ENCODE data around the gene MEGF9. TPM values are rescaled to one million over a fixed set of nuclear protein-coding genes. Genes with fewer than 3 reads are reported as not detected.

MEGF9 gene
- total RNA-seq, 1 donor from 2014 or later, result 17.7 TPM

- no peaks in the 10 kb centered on the region for H3K27me3 Mint-ChIP-seq (ENCODE audit: low read depth, unreplicated experiment)
- no peak for FAIRE-seq
Observed at GRCh38 chr9:120637919-120638318, 76.4 kb downstream of the MEGF9 start.

GRCh38 chr9:120636194-120636957, 77.9 kb downstream of the MEGF9 start:
- H3K9ac ChIP-seq (ENCODE audit: low read length), result no peak overlapping the region
- Mint-ChIP-seq H3K4me3 (ENCODE audit: unreplicated experiment) (no peak overlapping the region), H3K9me3 (ENCODE audit: unreplicated experiment) (peaks cover 17% of the 10 kb centered on the region), H3K27ac (ENCODE audit: unreplicated experiment) (no peak overlapping the region), H3K36me3 (ENCODE audit: low read depth, unreplicated experiment) (peaks cover 16% of the 10 kb centered on the region), H3K27me3 (ENCODE audit: low read depth, unreplicated experiment) (no peaks in the 10 kb centered on the region), H3K4me1 (ENCODE audit: low read depth, unreplicated experiment) (no peaks in the 10 kb centered on the region)
- H2AFZ ChIP-seq (ENCODE audit: low read depth, low read length), result no peak overlapping the region
- H3K27ac ChIP-seq (ENCODE audit: low read depth, low read length), result no peak overlapping the region
- no peak overlapping the region for H3K4me2 ChIP-seq (ENCODE audit: low read length)
- no peaks in the 10 kb centered on the region for H3K36me3 ChIP-seq (ENCODE audit: insufficient read depth, low read length)
- H3K79me2 ChIP-seq (ENCODE audit: insufficient read depth, low read length), result no peaks in the 10 kb centered on the region
- no peaks in the 10 kb centered on the region for H3K9me3 ChIP-seq (ENCODE audit: insufficient read depth, low read depth, low read length)
- no peaks in the 10 kb centered on the region for H3K4me1 ChIP-seq (ENCODE audit: insufficient read depth, low read length)
- no peak overlapping the region for H3K4me3 ChIP-seq (ENCODE audit: insufficient read depth, low read depth, low read length)
- FAIRE-seq (no peak), DNase-seq (ENCODE audit: low read depth) (no peak)
- TF ChIP-seq CTCF (IDR thresholded peaks at IDR 0.05; ENCODE audit: insufficient read depth, low read depth, low read length) (no peak), EZH2 (IDR thresholded peaks at IDR 0.05; ENCODE audit: insufficient read depth, low read length) (no peak)
- no peaks in the 10 kb centered on the region for H3K27me3 ChIP-seq (ENCODE audit: insufficient read depth, low read length)
- H4K20me1 ChIP-seq (ENCODE audit: insufficient read depth, low read length), result no peaks in the 10 kb centered on the region

More at GRCh38 chr9:120637919-120638318, 76.4 kb downstream of the MEGF9 start:
- TF ChIP-seq EZH2 (IDR thresholded peaks at IDR 0.05; ENCODE audit: insufficient read depth, low read length) (no peak), CTCF (IDR thresholded peaks at IDR 0.05; ENCODE audit: insufficient read depth, low read depth, low read length) (no peak)
- H3K27ac ChIP-seq (ENCODE audit: low read depth, low read length), result no peak overlapping the region
- H3K4me1 Mint-ChIP-seq (ENCODE audit: low read depth, unreplicated experiment), result peaks cover 5% of the 10 kb centered on the region
- peaks cover 8% of the 10 kb centered on the region for H3K36me3 Mint-ChIP-seq (ENCODE audit: low read depth, unreplicated experiment)
- H3K9me3 Mint-ChIP-seq (ENCODE audit: unreplicated experiment), result peaks cover 14% of the 10 kb centered on the region
- no peak overlapping the region for H2AFZ ChIP-seq (ENCODE audit: low read depth, low read length)
- no peak overlapping the region for H3K4me3 ChIP-seq (ENCODE audit: insufficient read depth, low read depth, low read length)
- H4K20me1 ChIP-seq (ENCODE audit: insufficient read depth, low read length), result no peaks in the 10 kb centered on the region
- H3K4me3 Mint-ChIP-seq (ENCODE audit: unreplicated experiment), result no peak overlapping the region
- H3K9ac ChIP-seq (ENCODE audit: low read length), result no peak overlapping the region
- H3K79me2 ChIP-seq (ENCODE audit: insufficient read depth, low read length), result no peaks in the 10 kb centered on the region
- H3K4me1 ChIP-seq (ENCODE audit: insufficient read depth, low read length), result no peaks in the 10 kb centered on the region
- H3K9me3 ChIP-seq (ENCODE audit: insufficient read depth, low read depth, low read length), result no peaks in the 10 kb centered on the region
- no peaks in the 10 kb centered on the region for H3K27me3 ChIP-seq (ENCODE audit: insufficient read depth, low read length)
- no peak overlapping the region for H3K27ac Mint-ChIP-seq (ENCODE audit: unreplicated experiment)
- no peaks in the 10 kb centered on the region for H3K36me3 ChIP-seq (ENCODE audit: insufficient read depth, low read length)
- DNase-seq (ENCODE audit: low read depth), result no peak
- no peak overlapping the region for H3K4me2 ChIP-seq (ENCODE audit: low read length)

- Histone ChIP-seq H3K27me3 (ENCODE audit: insufficient read depth, low read length) (no peaks in the 10 kb centered on the region), H3K79me2 (ENCODE audit: insufficient read depth, low read length) (no peaks in the 10 kb centered on the region), H3K36me3 (ENCODE audit: insufficient read depth, low read length) (no peaks in the 10 kb centered on the region), H4K20me1 (ENCODE audit: insufficient read depth, low read length) (no peaks in the 10 kb centered on the region), H2AFZ (ENCODE audit: low read depth, low read length) (no peak overlapping the region), H3K4me2 (ENCODE audit: low read length) (no peak overlapping the region), H3K4me3 (ENCODE audit: insufficient read depth, low read depth, low read length) (no peak overlapping the region), H3K27ac (ENCODE audit: low read depth, low read length) (no peak overlapping the region), H3K9ac (ENCODE audit: low read length) (no peak overlapping the region), H3K4me1 (ENCODE audit: insufficient read depth, low read length) (no peaks in the 10 kb centered on the region), H3K9me3 (ENCODE audit: insufficient read depth, low read depth, low read length) (no peaks in the 10 kb centered on the region)
- Mint-ChIP-seq H3K4me3 (ENCODE audit: unreplicated experiment) (no peak overlapping the region), H3K9me3 (ENCODE audit: unreplicated experiment) (peaks cover 17% of the 10 kb centered on the region), H3K27ac (ENCODE audit: unreplicated experiment) (no peak overlapping the region), H3K36me3 (ENCODE audit: low read depth, unreplicated experiment) (peaks cover 16% of the 10 kb centered on the region), H3K4me1 (ENCODE audit: low read depth, unreplicated experiment) (no peaks in the 10 kb centered on the region), H3K27me3 (ENCODE audit: low read depth, unreplicated experiment) (no peaks in the 10 kb centered on the region)
- DNase-seq (ENCODE audit: low read depth) (no peak), FAIRE-seq (no peak)
- no peak for TF ChIP-seq EZH2 (IDR thresholded peaks at IDR 0.05; ENCODE audit: insufficient read depth, low read length)
- TF ChIP-seq CTCF (IDR thresholded peaks at IDR 0.05; ENCODE audit: insufficient read depth, low read depth, low read length), result no peak
Observed at GRCh38 chr9:120635011-120635410, 79.3 kb downstream of the MEGF9 start.

Measured in astrocyte (in vitro differentiated cells and primary cell).